Adipose tissue (tissue), 3 donors: ENCODE measurements around the gene NEURL2. TPM values are rescaled to one million over a fixed set of nuclear protein-coding genes. Genes with fewer than 3 reads are reported as not detected.

ENCODE experiments used
- polyA plus RNA-seq, 3 donors: library from polyadenylated mRNA; stranded (reverse); fragments of 200-250 nt; gene quantifications; one replicate each; pipeline ENCODE4 v1.2.3, GENCODE V29; 2013
- donor health status: healthy with polysubstance abuse.
- donor health status: Bipolar disorder and iron deficiency.
- donor health status: healthy.

Gene NEURL2
- polyA plus RNA-seq, 3 donors: 3.2 to 8.0 (median 4.6) TPM

Other genes starting within 250 kb of the NEURL2 start
- not detected for gene WFDC11, start 221.0 kb downstream of the NEURL2 start, polyA plus RNA-seq
- gene WFDC13, start 189.2 kb downstream of the NEURL2 start, polyA plus RNA-seq: not detected
- not detected for gene WFDC10B, start 186.2 kb downstream of the NEURL2 start, polyA plus RNA-seq
- not detected for gene SPINT4, start 168.9 kb downstream of the NEURL2 start, polyA plus RNA-seq
- gene WFDC3, start 99.3 kb downstream of the NEURL2 start, polyA plus RNA-seq: 1 to 10 TPM in 1 of 3 donors, under 1 TPM in 1, not detected in 1; 0.32 to 1.0 TPM
- 10 to 100 TPM; 15.8 to 37.1 (median 24.4) TPM for gene DNTTIP1, start 99.3 kb downstream of the NEURL2 start, polyA plus RNA-seq
- 1 to 10 TPM in 2 of 3 donors, under 1 TPM in 1; 0.55 to 3.5 (median 1.1) TPM for gene UBE2C, start 78.6 kb downstream of the NEURL2 start, polyA plus RNA-seq
- gene TNNC2, start 63.9 kb downstream of the NEURL2 start, polyA plus RNA-seq: 1 to 10 TPM; 3.0 to 3.3 (median 3.0) TPM
- gene SNX21, start 57.4 kb downstream of the NEURL2 start, polyA plus RNA-seq: 10 to 100 TPM in 2 of 3 donors, 1 to 10 TPM in 1; 9.2 to 50.9 (median 48.6) TPM
- 10 to 100 TPM; 16.6 to 28.5 (median 21.7) TPM for gene ACOT8, start 33.8 kb downstream of the NEURL2 start, polyA plus RNA-seq
- 1 to 10 TPM in 2 of 3 donors, under 1 TPM in 1; 0.90 to 1.1 (median 1.0) TPM for gene ZSWIM3, start 33.6 kb downstream of the NEURL2 start, polyA plus RNA-seq
- 1 to 10 TPM; 2.5 to 4.0 (median 3.0) TPM for gene ZSWIM1, start 10.0 kb downstream of the NEURL2 start, polyA plus RNA-seq
- 1 to 10 TPM; 1.0 to 2.7 (median 1.1) TPM for gene SPATA25, start 3.6 kb downstream of the NEURL2 start, polyA plus RNA-seq
- gene CTSA, start 127 bp upstream of the NEURL2 start, polyA plus RNA-seq: 100 to 1,000 TPM in 1 of 3 donors, 10 to 100 TPM in 2; 46.4 to 116 (median 82.4) TPM
- gene PLTP, start 20.9 kb upstream of the NEURL2 start, polyA plus RNA-seq: 100 to 1,000 TPM; 113 to 308 (median 276) TPM
- gene PCIF1, start 43.5 kb upstream of the NEURL2 start, polyA plus RNA-seq: 10 to 100 TPM; 18.6 to 28.2 (median 25.8) TPM
- gene ZNF335, start 81.0 kb upstream of the NEURL2 start, polyA plus RNA-seq: 10 to 100 TPM in 1 of 3 donors, 1 to 10 TPM in 2; 6.9 to 11.0 (median 7.4) TPM
- gene MMP9, start 117.7 kb upstream of the NEURL2 start, polyA plus RNA-seq: 10 to 100 TPM in 2 of 3 donors, under 1 TPM in 1; 0.79 to 16.6 (median 12.8) TPM
- 1 to 10 TPM in 1 of 3 donors, under 1 TPM in 2; 0.39 to 1.3 (median 0.56) TPM for gene SLC12A5, start 138.0 kb upstream of the NEURL2 start, polyA plus RNA-seq
- gene NCOA5, start 198.8 kb upstream of the NEURL2 start, polyA plus RNA-seq: 10 to 100 TPM in 2 of 3 donors, 1 to 10 TPM in 1; 9.4 to 14.3 (median 14.1) TPM
- gene CD40, start 227.1 kb upstream of the NEURL2 start, polyA plus RNA-seq: 10 to 100 TPM; 15.6 to 39.4 (median 21.1) TPM